SK-N-SH (cell line): ENCODE data around the gene SAMD4A. TPM values are rescaled to one million over a fixed set of nuclear protein-coding genes. Genes with fewer than 3 reads are reported as not detected.

Experiments used
- CTCF ChIA-PET: fragments of 300-600, 350-600 bp; formaldehyde crosslinking; extraction: SDS; loops from one replicate; lab custom pipeline; 2021; lab: Yijun Ruan, JAX
- POLR2A ChIA-PET: fragments of 350-600 bp; sonication (Branson Sonifier 250); formaldehyde crosslinking; extraction: SDS; loops from one replicate; lab custom pipeline; 2020; ENCODE audit warnings: antibody characterized with exemption, inconsistent platforms; lab: Yijun Ruan, JAX
- DNase-seq: peaks from one replicate; pipeline ENCODE4 v3.0.0; 2012
- H2AFZ ChIP-seq: fragments of 200-600 bp; sonication (generic); 2 replicates; pipeline ENCODE4 v1.8.1; 2016; ENCODE audit warnings: antibody characterized with exemption, mild to moderate bottlenecking, low read depth
- H3F3A ChIP-seq: fragments of 200-600 bp; sonication (generic); replicated peaks from 2 replicates; pipeline ENCODE3; 2016; ENCODE audit warnings: antibody characterized with exemption, mild to moderate bottlenecking; ENCODE audit not compliant: insufficient read depth
- H3K27ac ChIP-seq, 2 experiments: fragments of 200-500 bp in 1 of 2; fragments of 200-600 bp in 1 of 2; sonication (Bioruptor generic) in 1 of 2; sonication (generic), shearing (Covaris generic) in 1 of 2; 2 replicates each; pipeline versions ENCODE4 v1.5.1 to v1.6.1; 2014 to 2016; ENCODE audit warnings: low read depth in 2 of 2, inconsistent platforms in 1 of 2, low read length in 1 of 2, mild to moderate bottlenecking in 1 of 2, mixed read lengths in 1 of 2
- H3K27me3 ChIP-seq: fragments of 200-600 bp; sonication (generic), shearing (Covaris generic); 2 replicates; pipeline ENCODE4 v1.6.1; 2016; ENCODE audit warnings: mixed run types; ENCODE audit not compliant: insufficient read depth
- H3K36me3 ChIP-seq, 2 experiments: fragments of 200-500 bp in 1 of 2; fragments of 200-600 bp in 1 of 2; sonication (Bioruptor generic) in 1 of 2; sonication (generic) in 1 of 2; replicated peaks in 1 of 2; 2 replicates each; pipeline versions ENCODE3 to v1.5.1; 2014 to 2016; ENCODE audit warnings: low read length in 1 of 2, mild to moderate bottlenecking in 1 of 2; ENCODE audit not compliant: insufficient read depth in 2 of 2, control insufficient read depth in 1 of 2
- H3K4me1 ChIP-seq, 2 experiments: fragments of 200-500 bp in 1 of 2; fragments of 200-600 bp in 1 of 2; sonication (Bioruptor generic) in 1 of 2; sonication (generic), shearing (Covaris generic) in 1 of 2; 2 replicates each; pipeline versions ENCODE4 v1.5.1 to v1.6.1; 2014 to 2016; ENCODE audit warnings: low read depth in 1 of 2, low read length in 1 of 2, mixed run types in 1 of 2; ENCODE audit not compliant: insufficient read depth in 2 of 2, control insufficient read depth in 1 of 2
- H3K4me2 ChIP-seq: fragments of 200-600 bp; sonication (generic), shearing (Covaris generic); 2 replicates; pipeline ENCODE4 v1.6.1; 2017; ENCODE audit warnings: mixed run types
- H3K4me3 ChIP-seq, 2 experiments: fragments of 200-500 bp in 1 of 2; fragments of 200-600 bp in 1 of 2; sonication (Bioruptor generic) in 1 of 2; sonication (generic), shearing (Covaris generic) in 1 of 2; 2 replicates each; pipeline versions ENCODE4 v1.5.1 to v1.8.1; 2014 to 2016; ENCODE audit warnings: low read depth in 2 of 2, inconsistent platforms in 1 of 2, low read length in 1 of 2, mild to moderate bottlenecking in 1 of 2, mixed read lengths in 1 of 2, moderate library complexity in 1 of 2
- H3K79me2 ChIP-seq: fragments of 200-600 bp; sonication (generic); 2 replicates; pipeline ENCODE4 v1.8.1; 2017; ENCODE audit warnings: mild to moderate bottlenecking; ENCODE audit not compliant: insufficient read depth
- H3K9ac ChIP-seq: fragments of 200-600 bp; sonication (generic); 2 replicates; pipeline ENCODE4 v1.6.1; 2017; ENCODE audit warnings: mixed run types
- H3K9me2 ChIP-seq: fragments of 200-600 bp; sonication (generic); 2 replicates; pipeline ENCODE4 v1.6.1; 2017; ENCODE audit warnings: mixed run types
- H3K9me3 ChIP-seq: fragments of 200-600 bp; sonication (generic); 2 replicates; pipeline ENCODE4 v1.6.1; 2017; ENCODE audit warnings: mixed run types, mild to moderate bottlenecking, moderate library complexity
- H4K20me1 ChIP-seq: fragments of 200-600 bp; sonication (generic); 2 replicates; pipeline ENCODE4 v1.6.1; 2017; ENCODE audit warnings: mild to moderate bottlenecking, mixed run types; ENCODE audit not compliant: insufficient read depth
- ELF1 ChIP-seq: IDR thresholded peaks from 2 replicates; pipeline ENCODE4 v1.4.0; 2012
- EZH2phosphoT487 ChIP-seq: fragments of 200-600 bp; sonication (generic); IDR thresholded peaks from 2 replicates; pipeline ENCODE4 v1.6.1; 2017; ENCODE audit warnings: low read depth, mixed run types, mild to moderate bottlenecking, antibody characterized with exemption, moderate library complexity, borderline replicate concordance
- FOSL2 ChIP-seq: IDR thresholded peaks from 2 replicates; pipeline ENCODE4 v1.4.0; 2012; ENCODE audit warnings: low read depth, mild to moderate bottlenecking, moderate library complexity, borderline replicate concordance
- FOXJ3 ChIP-seq: sonication (generic); formaldehyde crosslinking; IDR thresholded peaks from 2 replicates; pipeline ENCODE4 v1.5.1; 2020; ENCODE audit warnings: mild to moderate bottlenecking, missing genetic modification reagents
- FOXM1 ChIP-seq: IDR thresholded peaks from 2 replicates; pipeline ENCODE4 v1.4.0; 2012; ENCODE audit warnings: low read depth, mild to moderate bottlenecking
- GATA2 ChIP-seq: sonication (generic); formaldehyde crosslinking; IDR thresholded peaks from 2 replicates; pipeline ENCODE4 v1.5.0; 2020; ENCODE audit warnings: mild to moderate bottlenecking, missing genetic modification reagents
- MAX ChIP-seq: IDR thresholded peaks from 2 replicates; pipeline ENCODE4 v1.4.0; 2012; ENCODE audit warnings: low read depth
- MEF2A ChIP-seq: IDR thresholded peaks from 2 replicates; pipeline ENCODE4 v1.4.0; 2012; ENCODE audit warnings: low read depth, borderline replicate concordance
- PBX3 ChIP-seq: IDR thresholded peaks from 2 replicates; pipeline ENCODE4; 2012
- RCOR1 ChIP-seq: fragments of 150-350 bp; IDR thresholded peaks from 2 replicates; pipeline ENCODE4 v1.6.1; 2017; ENCODE audit warnings: antibody characterized with exemption, low read length
- RXRA ChIP-seq: IDR thresholded peaks from 2 replicates; pipeline ENCODE4 v1.4.0; 2012; ENCODE audit warnings: low read depth, mild to moderate bottlenecking, borderline replicate concordance
- TAF1 ChIP-seq: IDR thresholded peaks from 2 replicates; pipeline ENCODE4 v1.6.1; 2012; ENCODE audit warnings: low read depth, mild to moderate bottlenecking, low read length, moderate library complexity, borderline replicate concordance
- TEAD4 ChIP-seq: IDR thresholded peaks from 2 replicates; pipeline ENCODE4 v1.4.0; 2012; ENCODE audit warnings: mild to moderate bottlenecking, borderline replicate concordance; ENCODE audit not compliant: insufficient read depth
- YY1 ChIP-seq: IDR thresholded peaks from 2 replicates; pipeline ENCODE4 v1.4.0; 2012; ENCODE audit warnings: low read depth, mild to moderate bottlenecking
- WGBS: methylation state at CpG from one replicate; pipeline ENCODE4 v1.1.6; 2017; ENCODE audit warnings: low lambda C conversion rate; 5-methylcytosine and 5-hydroxymethylcytosine counted together
- polyA plus RNA-seq, 3 experiments: library from polyadenylated mRNA; depleted of rRNA; stranded (reverse); fragments of >200 nt; gene quantifications; 2 replicates each; pipeline ENCODE4 v1.2.3, GENCODE V29; 2012
- TF ChIP-seq, protein P1 (sequence below): IDR thresholded peaks from 2 replicates; pipeline ENCODE4 v1.6.1; 2012; ENCODE audit warnings: mild to moderate bottlenecking, low read depth, low read length, moderate library complexity
- TF ChIP-seq, protein P2 (sequence below): IDR thresholded peaks from 2 replicates; pipeline ENCODE4 v1.4.0; 2012; ENCODE audit warnings: low read depth, borderline replicate concordance

The SAMD4A gene
- polyA plus RNA-seq, 1 of the 3 experiments (the other 2 are of a cell fraction) = 5.0 TPM

GRCh38 chr14:54703082-54703481 is 136.2 kb downstream of the SAMD4A start:
- no peak overlapping the region for H2AFZ ChIP-seq
- no peak for TF ChIP-seq FOXJ3 (CRISPR knock-in tag)
- TF ChIP-seq PBX3 = no peak
- no peak for TF ChIP-seq GATA2
- no peak for TF ChIP-seq RXRA
- TF ChIP-seq, protein P1, sequence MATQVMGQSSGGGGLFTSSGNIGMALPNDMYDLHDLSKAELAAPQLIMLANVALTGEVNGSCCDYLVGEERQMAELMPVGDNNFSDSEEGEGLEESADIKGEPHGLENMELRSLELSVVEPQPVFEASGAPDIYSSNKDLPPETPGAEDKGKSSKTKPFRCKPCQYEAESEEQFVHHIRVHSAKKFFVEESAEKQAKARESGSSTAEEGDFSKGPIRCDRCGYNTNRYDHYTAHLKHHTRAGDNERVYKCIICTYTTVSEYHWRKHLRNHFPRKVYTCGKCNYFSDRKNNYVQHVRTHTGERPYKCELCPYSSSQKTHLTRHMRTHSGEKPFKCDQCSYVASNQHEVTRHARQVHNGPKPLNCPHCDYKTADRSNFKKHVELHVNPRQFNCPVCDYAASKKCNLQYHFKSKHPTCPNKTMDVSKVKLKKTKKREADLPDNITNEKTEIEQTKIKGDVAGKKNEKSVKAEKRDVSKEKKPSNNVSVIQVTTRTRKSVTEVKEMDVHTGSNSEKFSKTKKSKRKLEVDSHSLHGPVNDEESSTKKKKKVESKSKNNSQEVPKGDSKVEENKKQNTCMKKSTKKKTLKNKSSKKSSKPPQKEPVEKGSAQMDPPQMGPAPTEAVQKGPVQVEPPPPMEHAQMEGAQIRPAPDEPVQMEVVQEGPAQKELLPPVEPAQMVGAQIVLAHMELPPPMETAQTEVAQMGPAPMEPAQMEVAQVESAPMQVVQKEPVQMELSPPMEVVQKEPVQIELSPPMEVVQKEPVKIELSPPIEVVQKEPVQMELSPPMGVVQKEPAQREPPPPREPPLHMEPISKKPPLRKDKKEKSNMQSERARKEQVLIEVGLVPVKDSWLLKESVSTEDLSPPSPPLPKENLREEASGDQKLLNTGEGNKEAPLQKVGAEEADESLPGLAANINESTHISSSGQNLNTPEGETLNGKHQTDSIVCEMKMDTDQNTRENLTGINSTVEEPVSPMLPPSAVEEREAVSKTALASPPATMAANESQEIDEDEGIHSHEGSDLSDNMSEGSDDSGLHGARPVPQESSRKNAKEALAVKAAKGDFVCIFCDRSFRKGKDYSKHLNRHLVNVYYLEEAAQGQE = no peak
- no peak for TF ChIP-seq MEF2A
- TF ChIP-seq RCOR1 = no peak
- TF ChIP-seq YY1 = no peak
- TF ChIP-seq, all 33 proteins: peak for 0
- H3K27ac ChIP-seq = no peak overlapping the region
- no peaks in the 10 kb centered on the region for H3K27me3 ChIP-seq
- no peak overlapping the region for H3K4me3 ChIP-seq
- no peak overlapping the region for H3K4me2 ChIP-seq
- peaks cover 83% of the 10 kb centered on the region for H3K79me2 ChIP-seq
- DNase-seq = no peak
- H3K9me3 ChIP-seq = no peaks in the 10 kb centered on the region
- H3K9me2 ChIP-seq = no peaks in the 10 kb centered on the region
- H3F3A ChIP-seq = peaks cover 6% of the 10 kb centered on the region
- no peaks in the 10 kb centered on the region for H3K36me3 ChIP-seq
- ChIA-PET POLR2A (no interaction called here), CTCF (no interaction called here)
- H4K20me1 ChIP-seq = peaks cover 63% of the 10 kb centered on the region
- 99% methylated on average over 5 of the region's 5 CpGs for WGBS
- H3K9ac ChIP-seq = no peak overlapping the region
- peaks cover 8 to 10% of the 10 kb centered on the region in 2 experiments; a peak in 2 of 4 replicates for H3K4me1 ChIP-seq

DNA sequence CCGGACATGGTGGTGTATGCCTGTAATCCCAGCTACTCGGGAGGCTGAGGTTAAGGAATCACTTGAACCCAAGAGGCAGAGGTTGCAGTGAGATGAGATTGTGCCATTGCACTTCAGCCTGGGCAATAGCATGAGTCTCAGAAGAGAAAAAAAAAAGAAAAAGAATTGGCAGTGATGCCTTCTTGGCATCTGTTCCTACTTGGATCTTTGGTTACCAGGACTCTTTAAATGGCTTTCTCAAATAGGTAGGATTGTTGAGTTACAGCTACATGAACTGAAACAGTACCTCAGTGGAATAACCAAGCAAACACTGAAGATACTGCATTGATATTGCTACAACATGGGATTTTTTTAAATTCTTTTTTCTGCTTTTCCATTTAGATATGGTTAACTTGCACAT is 136.8 kb downstream of the SAMD4A start:
- no peak overlapping the region for H3K9ac ChIP-seq
- H3K4me3 ChIP-seq = no peak overlapping the region
- no peak overlapping the region for H3K4me2 ChIP-seq
- no peaks in the 10 kb centered on the region for H3K9me3 ChIP-seq
- no peak for DNase-seq
- peaks cover under 1% of the 10 kb centered on the region for H3F3A ChIP-seq
- TF ChIP-seq, protein P1 = no peak
- no peak for TF ChIP-seq MAX
- TF ChIP-seq ELF1 = no peak
- TF ChIP-seq, protein P2, sequence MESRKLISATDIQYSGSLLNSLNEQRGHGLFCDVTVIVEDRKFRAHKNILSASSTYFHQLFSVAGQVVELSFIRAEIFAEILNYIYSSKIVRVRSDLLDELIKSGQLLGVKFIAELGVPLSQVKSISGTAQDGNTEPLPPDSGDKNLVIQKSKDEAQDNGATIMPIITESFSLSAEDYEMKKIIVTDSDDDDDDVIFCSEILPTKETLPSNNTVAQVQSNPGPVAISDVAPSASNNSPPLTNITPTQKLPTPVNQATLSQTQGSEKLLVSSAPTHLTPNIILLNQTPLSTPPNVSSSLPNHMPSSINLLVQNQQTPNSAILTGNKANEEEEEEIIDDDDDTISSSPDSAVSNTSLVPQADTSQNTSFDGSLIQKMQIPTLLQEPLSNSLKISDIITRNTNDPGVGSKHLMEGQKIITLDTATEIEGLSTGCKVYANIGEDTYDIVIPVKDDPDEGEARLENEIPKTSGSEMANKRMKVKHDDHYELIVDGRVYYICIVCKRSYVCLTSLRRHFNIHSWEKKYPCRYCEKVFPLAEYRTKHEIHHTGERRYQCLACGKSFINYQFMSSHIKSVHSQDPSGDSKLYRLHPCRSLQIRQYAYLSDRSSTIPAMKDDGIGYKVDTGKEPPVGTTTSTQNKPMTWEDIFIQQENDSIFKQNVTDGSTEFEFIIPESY = no peak
- no peak for TF ChIP-seq FOXM1
- no peak for TF ChIP-seq EZH2phosphoT487
- TF ChIP-seq TEAD4 = no peak
- no peak for TF ChIP-seq TAF1
- no peak for TF ChIP-seq FOSL2
- H3K27me3 ChIP-seq = no peaks in the 10 kb centered on the region
- H3K27ac ChIP-seq = no peak overlapping the region
- H4K20me1 ChIP-seq = peaks cover 70% of the 10 kb centered on the region
- H3K4me1 ChIP-seq = peaks cover 3 to 5% of the 10 kb centered on the region in 2 experiments; a peak in 2 of 4 replicates
- H3K36me3 ChIP-seq = no peaks in the 10 kb centered on the region
- H3K9me2 ChIP-seq = no peaks in the 10 kb centered on the region
- H3K79me2 ChIP-seq = peaks cover 89% of the 10 kb centered on the region
- 94% methylated on average over 2 of the region's 2 CpGs for WGBS
- ChIA-PET POLR2A (no interaction called here), CTCF (interaction anchor here (1.9 kb wide), 1 partner anchor 137 kb away, joined by 5 read pairs; the partner anchor contains the start of gene SAMD4A)
- H2AFZ ChIP-seq = no peak overlapping the region
